HG03439 (cell line): ENCODE results near the gene MAPKAPK3.

ENCODE experiments used
- ATAC-seq: cut with Tn5 transposase; IDR thresholded peaks from one replicate; pipeline ENCODE4 v1.9.1; 2021; ENCODE audit warnings: mild to moderate bottlenecking, moderate library complexity; ENCODE audit not compliant: unreplicated experiment

MAPKAPK3 gene

GRCh38 chr3:50625231-50626182, 8.6 kb downstream of the MAPKAPK3 start:
- ATAC-seq: no peak

- no peak for ATAC-seq
Measured at GRCh38 chr3:50626401-50626800, 9.4 kb downstream of the MAPKAPK3 start.

GRCh38 chr3:50627407-50628051, 10.6 kb downstream of the MAPKAPK3 start:
- ATAC-seq: no peak

GRCh38 chr3:50628601-50629000, 11.7 kb downstream of the MAPKAPK3 start:
- ATAC-seq: no peak

- ATAC-seq: no peak
Measured at GRCh38 chr3:50630394-50630793, 13.4 kb downstream of the MAPKAPK3 start.

GRCh38 chr3:50630877-50631276, 13.9 kb downstream of the MAPKAPK3 start:
- ATAC-seq: no peak

GRCh38 chr3:50632450-50632849, 15.5 kb downstream of the MAPKAPK3 start:
- ATAC-seq: no peak

GRCh38 chr3:50633230-50633790, 16.4 kb downstream of the MAPKAPK3 start:
- ATAC-seq: no peak

GRCh38 chr3:50635066-50635465, 18.1 kb downstream of the MAPKAPK3 start:
- no peak for ATAC-seq

- no peak for ATAC-seq
Measured at GRCh38 chr3:50637011-50637410, 20.1 kb downstream of the MAPKAPK3 start.

- ATAC-seq: no peak
Measured at GRCh38 chr3:50637945-50638344, 21.0 kb downstream of the MAPKAPK3 start.

- ATAC-seq: no peak
Measured at GRCh38 chr3:50639055-50639494, 22.1 kb downstream of the MAPKAPK3 start.

- ATAC-seq: no peak
Measured at GRCh38 chr3:50642382-50642781, 25.4 kb downstream of the MAPKAPK3 start.

GRCh38 chr3:50644561-50644960, 27.6 kb downstream of the MAPKAPK3 start:
- no peak for ATAC-seq

- ATAC-seq: no peak
Measured at GRCh38 chr3:50645378-50645777, 28.4 kb downstream of the MAPKAPK3 start.

- no peak for ATAC-seq
Measured at GRCh38 chr3:50648313-50648712, 31.4 kb downstream of the MAPKAPK3 start.

GRCh38 chr3:50648944-50649343, 32.0 kb downstream of the MAPKAPK3 start:
- ATAC-seq: no peak

GRCh38 chr3:50649451-50649931, 32.5 kb downstream of the MAPKAPK3 start:
- ATAC-seq: no peak

GRCh38 chr3:50650018-50650417, 33.1 kb downstream of the MAPKAPK3 start:
- ATAC-seq: no peak

- ATAC-seq: no peak
Measured at GRCh38 chr3:50651445-50651844, 34.5 kb downstream of the MAPKAPK3 start.

- ATAC-seq: no peak
Measured at GRCh38 chr3:50651920-50652529, 35.1 kb downstream of the MAPKAPK3 start.
